Ovary (tissue), 9 donors: ENCODE data around the gene WNT3. TPM values are rescaled to one million over a fixed set of nuclear protein-coding genes. Genes with fewer than 3 reads are reported as not detected.

Experiments used
- DNase-seq, 5 donors: peaks; one replicate each; pipeline ENCODE4 v3.0.0-alpha.2; 2019 to 2020
- H3K27ac ChIP-seq, 2 donors: fragments of 200-600 bp; one replicate each; pipeline versions ENCODE4 v1.5.1 to v1.8.0; 2019 to 2022
- H3K27me3 ChIP-seq: fragments of 200-600 bp; one replicate; pipeline ENCODE4 v1.8.0; 2022
- H3K36me3 ChIP-seq: fragments of 200-600 bp; sonication (generic); one replicate; pipeline ENCODE4 v1.5.1; 2019
- H3K4me1 ChIP-seq: one replicate; pipeline ENCODE4 v1.8.1; 2013; ENCODE audit warnings: mild to moderate bottlenecking, moderate library complexity; ENCODE audit not compliant: insufficient read depth
- H3K4me3 ChIP-seq: fragments of 200-600 bp; sonication (generic); one replicate; pipeline ENCODE4 v1.5.1; 2017
- H3K9me3 ChIP-seq, 2 donors: fragments of 200-600 bp in 1 of 2; sonication (generic) in 1 of 2; one replicate each; pipeline versions ENCODE4 v1.5.1 to v1.8.1; 2013 to 2019; ENCODE audit warnings: mild to moderate bottlenecking in 1 of 2, moderate library complexity in 1 of 2
- EP300 ChIP-seq: sonication (generic); formaldehyde crosslinking; IDR thresholded peaks from one replicate; pipeline ENCODE4 v1.6.1; 2017; ENCODE audit warnings: antibody characterized with exemption
- POLR2A ChIP-seq: fragments of 450-650 bp; IDR thresholded peaks from one replicate; pipeline ENCODE4 v1.6.1; 2017; ENCODE audit warnings: antibody characterized with exemption, mild to moderate bottlenecking, moderate library complexity
- WGBS, 3 donors: extraction: QIAGEN DNeasy Blood & Tissue Kit in 1 of 3; methylation state at CpG; one replicate each; pipeline versions ENCODE4 v1.1.5 to v1.1.7; 2013 to 2017; 5-methylcytosine and 5-hydroxymethylcytosine counted together
- intact Hi-C, 4 donors: fragments of 100-400 bp; cut with DNase I; formaldehyde crosslinking; loops; one replicate each; pipeline versions ENCODE4 v1.11.0 to v1.15.1; 2022 to 2023
- polyA plus RNA-seq, 2 donors: library from polyadenylated mRNA; stranded (reverse); fragments of 200-250 nt in 1 of 2; fragments of 350-450 nt in 1 of 2; fragmentation: Illumina TruSeq in 1 of 2; extraction: RNeasy Lipid Tissue Mini Kit (QIAGEN cat#74804) in 1 of 2; gene quantifications; one replicate each; pipeline ENCODE4 v1.2.3, GENCODE V29; 2013 to 2014
- total RNA-seq, 7 donors: library from RNA; depleted of rRNA in 2 of 7; stranded (reverse); fragments of >200 nt in 2 of 7; fragmentation: NEBNext Ultra II Directional in 3 of 7; extraction: Animal tissue kit (Norgen Biotek cat#: 25700) in 3 of 7; gene quantifications; one replicate each; pipeline versions ENCODE4 v1.1.0 to v1.2.4, GENCODE V29; 2016 to 2023
- TF ChIP-seq, protein P1 (sequence below), 3 donors: fragments of 450-650 bp in 2 of 3; fragments of 200-600 bp in 1 of 3; IDR thresholded peaks; one replicate each; pipeline versions ENCODE4 v1.5.1 to v1.8.0; 2016 to 2022; ENCODE audit warnings: antibody characterized with exemption in 3 of 3, mild to moderate bottlenecking in 1 of 3
- donor health status: DM: no; HTN: no; CAD: no; lungs with moderate emphysema.
- donor health status: DM: no; HTN: no; CAD: no.
- donor health status: Bipolar disorder and iron deficiency.
- donor health status: DM: yes; HTN: yes; CAD: no.
- donor health status: DM: no; HTN: no; CAD: no.
- donor health status: DM: yes; HTN: yes; CAD: no.

The WNT3 gene
- total and polyA plus RNA-seq, 9 donors, result 0.23 to 1.7 (median 0.57) TPM; not detected in 1

DNA sequence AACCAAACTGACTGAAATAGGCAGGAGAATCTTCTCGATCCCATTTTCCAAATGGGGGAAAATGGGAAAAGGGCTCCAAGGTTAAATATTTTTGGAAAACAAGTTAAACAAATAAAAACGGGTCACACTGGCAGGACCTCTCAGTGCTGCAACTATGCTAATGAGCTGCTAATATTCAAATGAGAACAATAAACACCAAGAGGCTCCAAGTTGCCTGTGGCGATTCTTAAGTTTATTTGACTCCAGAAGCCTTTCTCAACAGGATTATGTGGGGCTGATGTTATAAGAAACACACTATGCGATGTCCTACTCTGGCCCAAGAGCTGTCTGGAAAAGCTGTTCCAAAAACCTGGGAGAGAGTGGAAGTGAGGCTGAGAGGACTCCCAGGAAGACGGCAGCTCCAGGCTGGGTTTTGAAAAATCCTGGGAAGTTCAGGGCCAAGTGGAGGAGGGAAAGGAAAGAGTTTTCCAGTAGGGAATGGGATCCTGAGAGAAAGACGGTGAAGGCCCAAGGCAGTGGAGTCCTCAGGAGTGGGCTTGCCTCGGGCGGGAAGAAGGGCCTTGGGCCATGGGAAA is 21.4 kb downstream of the WNT3 start:
- 30 to 48% (median 40%) methylated on average over 8 of the region's 8 CpGs for WGBS, 3 donors
- no peak overlapping the region for H3K4me3 ChIP-seq
- H3K36me3 ChIP-seq, result no peaks in the 10 kb centered on the region
- H3K27ac ChIP-seq, result no peak overlapping the region
- DNase-seq, result no peak
- intact Hi-C loops, result no loop called here
- H3K9me3 ChIP-seq, result no peaks in the 10 kb centered on the region
- no peaks in the 10 kb centered on the region for H3K27me3 ChIP-seq
- H3K4me1 ChIP-seq, result no peaks in the 10 kb centered on the region
- TF ChIP-seq EP300 (no peak), POLR2A (no peak)
- TF ChIP-seq, protein P1, sequence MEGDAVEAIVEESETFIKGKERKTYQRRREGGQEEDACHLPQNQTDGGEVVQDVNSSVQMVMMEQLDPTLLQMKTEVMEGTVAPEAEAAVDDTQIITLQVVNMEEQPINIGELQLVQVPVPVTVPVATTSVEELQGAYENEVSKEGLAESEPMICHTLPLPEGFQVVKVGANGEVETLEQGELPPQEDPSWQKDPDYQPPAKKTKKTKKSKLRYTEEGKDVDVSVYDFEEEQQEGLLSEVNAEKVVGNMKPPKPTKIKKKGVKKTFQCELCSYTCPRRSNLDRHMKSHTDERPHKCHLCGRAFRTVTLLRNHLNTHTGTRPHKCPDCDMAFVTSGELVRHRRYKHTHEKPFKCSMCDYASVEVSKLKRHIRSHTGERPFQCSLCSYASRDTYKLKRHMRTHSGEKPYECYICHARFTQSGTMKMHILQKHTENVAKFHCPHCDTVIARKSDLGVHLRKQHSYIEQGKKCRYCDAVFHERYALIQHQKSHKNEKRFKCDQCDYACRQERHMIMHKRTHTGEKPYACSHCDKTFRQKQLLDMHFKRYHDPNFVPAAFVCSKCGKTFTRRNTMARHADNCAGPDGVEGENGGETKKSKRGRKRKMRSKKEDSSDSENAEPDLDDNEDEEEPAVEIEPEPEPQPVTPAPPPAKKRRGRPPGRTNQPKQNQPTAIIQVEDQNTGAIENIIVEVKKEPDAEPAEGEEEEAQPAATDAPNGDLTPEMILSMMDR (IDR thresholded peaks at IDR 0.05), result no peak

DNA sequence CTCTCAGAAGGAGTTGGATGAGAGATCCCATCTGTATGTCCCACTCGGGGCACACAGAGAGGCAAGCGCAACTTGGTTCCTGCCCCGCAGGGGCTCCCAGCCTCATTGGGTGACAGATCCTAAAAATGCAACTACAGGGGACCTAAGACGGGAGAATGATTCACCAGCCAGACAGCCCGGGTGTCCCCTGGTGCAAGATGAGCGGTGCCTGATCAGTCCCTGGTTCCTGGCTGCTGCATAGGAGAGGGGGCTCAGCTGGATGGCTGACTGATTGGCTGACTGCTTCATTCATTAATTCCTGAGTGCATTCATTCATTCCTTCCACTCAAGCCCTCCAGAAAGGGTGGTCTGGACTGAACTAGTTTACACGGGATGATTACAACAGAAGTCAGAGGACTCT is 22.0 kb downstream of the WNT3 start:
- Histone ChIP-seq H3K9me3 (no peaks in the 10 kb centered on the region), H3K27me3 (no peaks in the 10 kb centered on the region), H3K27ac (no peak overlapping the region), H3K4me3 (no peak overlapping the region), H3K4me1 (no peaks in the 10 kb centered on the region), H3K36me3 (no peaks in the 10 kb centered on the region)
- no peak for DNase-seq
- 66 to 75% (median 67%) methylated on average over 7 of the region's 7 CpGs for WGBS, 3 donors
- intact Hi-C loops, result no loop called here
- TF ChIP-seq EP300, result no peak
- no peak for TF ChIP-seq POLR2A
- TF ChIP-seq, protein P1 (IDR thresholded peaks at IDR 0.05), result no peak

DNA sequence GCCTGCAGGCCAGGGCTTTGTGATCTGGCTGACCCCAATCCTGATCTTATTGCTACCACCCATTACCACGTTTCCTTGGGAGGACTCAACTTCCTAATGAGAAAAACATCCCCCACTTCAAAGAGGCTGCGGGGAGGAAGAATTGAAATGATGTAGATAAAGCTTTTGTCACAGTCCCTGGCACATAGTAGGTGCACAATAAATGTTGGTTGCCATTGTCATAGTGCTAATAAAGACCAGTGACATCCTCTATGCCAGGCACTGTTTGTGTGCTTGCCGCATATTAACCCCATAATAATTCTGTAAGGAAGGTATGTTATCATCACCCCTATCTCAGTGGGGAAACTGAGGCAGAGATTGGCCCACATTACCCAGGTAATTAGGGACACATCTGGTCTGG is 22.4 kb downstream of the WNT3 start:
- no peak for TF ChIP-seq EP300
- no peak for TF ChIP-seq POLR2A
- TF ChIP-seq, protein P1 (IDR thresholded peaks at IDR 0.05), result no peak
- Histone ChIP-seq H3K36me3 (no peaks in the 10 kb centered on the region), H3K27ac (no peak overlapping the region), H3K4me3 (no peak overlapping the region), H3K9me3 (no peaks in the 10 kb centered on the region), H3K4me1 (no peaks in the 10 kb centered on the region), H3K27me3 (no peaks in the 10 kb centered on the region)
- DNase-seq, result no peak
- intact Hi-C loops, result no loop called here
- 63 to 70% (median 65%) methylated on average over 3 of the region's 3 CpGs for WGBS, 3 donors

DNA sequence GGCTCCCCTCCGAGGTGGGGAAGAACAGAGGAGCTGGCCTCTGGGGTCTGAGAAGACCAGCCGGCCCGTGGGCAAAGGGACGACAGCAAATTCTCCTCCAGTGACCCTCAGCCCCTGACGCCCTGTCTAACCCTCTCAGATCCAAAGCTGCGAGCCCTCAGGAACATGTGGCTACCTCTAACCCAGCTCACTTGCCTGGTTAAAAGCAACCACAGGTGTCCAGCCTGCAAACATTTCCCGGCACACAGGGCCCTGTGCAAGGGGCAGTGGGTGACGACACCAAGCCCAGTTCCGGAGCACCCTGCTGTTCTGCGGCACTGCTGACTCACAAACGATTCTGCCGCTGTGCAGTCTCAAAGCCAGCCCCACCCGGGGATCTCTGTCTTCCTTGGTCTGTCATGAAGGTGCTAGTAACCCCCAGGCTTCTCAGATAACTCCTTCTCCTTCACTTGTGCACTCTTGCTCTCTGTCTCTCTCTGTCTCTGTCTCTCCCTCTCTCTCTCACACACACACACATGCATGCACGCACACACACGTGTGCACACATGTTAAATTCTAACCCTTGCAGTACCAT is 23.0 kb downstream of the WNT3 start:
- H3K27ac ChIP-seq, result no peak overlapping the region
- TF ChIP-seq EP300 (no peak), POLR2A (no peak)
- TF ChIP-seq, protein P1 (IDR thresholded peaks at IDR 0.05), result no peak
- 64 to 67% (median 66%) methylated on average over 14 to 15 of the region's 15 CpGs for WGBS, 3 donors
- intact Hi-C loops, result no loop called here
- H3K4me1 ChIP-seq, result no peaks in the 10 kb centered on the region
- DNase-seq, result no peak
- H3K27me3 ChIP-seq, result no peaks in the 10 kb centered on the region
- no peak overlapping the region for H3K4me3 ChIP-seq
- H3K36me3 ChIP-seq, result no peaks in the 10 kb centered on the region
- no peaks in the 10 kb centered on the region for H3K9me3 ChIP-seq
